ENCODE measurements around the gene IQSEC1. TPM values are rescaled to one million over a fixed set of nuclear protein-coding genes. Genes with fewer than 3 reads are reported as not detected.

The IQSEC1 gene
- polyA plus RNA-seq, 2 of the 4 experiments (the other 2 are of a cell fraction), result 3.7 to 10.7 TPM

- TF ChIP-seq REST (IDR thresholded peaks at IDR 0.05) (no peak), ELK1 (IDR thresholded peaks at IDR 0.05; ENCODE audit: low read depth, low read length) (no peak), MAFK (IDR thresholded peaks at IDR 0.05; ENCODE audit: partially characterized antibody) (no peak), HMGXB4 (CRISPR knock-in tag; IDR thresholded peaks at IDR 0.05; ENCODE audit: borderline replicate concordance) (no peak), MYC (IDR thresholded peaks at IDR 0.05; ENCODE audit: borderline replicate concordance, low read length) (no peak), JUNB (IDR thresholded peaks at IDR 0.05) (no peak), CHD2 (IDR thresholded peaks at IDR 0.05; ENCODE audit: low read length, partially characterized antibody) (no peak), RARB (CRISPR knock-in tag; IDR thresholded peaks at IDR 0.05) (no peak), NFE2L2 (conservative IDR thresholded peaks at IDR 0.05; ENCODE audit: low read length) (no peak), EP300 (IDR thresholded peaks at IDR 0.05) (no peak), EHF (CRISPR knock-in tag; IDR thresholded peaks at IDR 0.05) (no peak)
Observed at GRCh38 chr3:12969486-12969885, 103.7 kb downstream of the IQSEC1 start (continued).

- H3K4me3 ChIP-seq, result no peak overlapping the region; the same call in 2 of the 3 replicates
Observed at GRCh38 chr3:12968541-12968940, 104.7 kb downstream of the IQSEC1 start.

More at GRCh38 chr3:12968541-12968940, 104.7 kb downstream of the IQSEC1 start:
- H3K9me3 ChIP-seq, result no peaks in the 10 kb centered on the region
- no peak for TF ChIP-seq HES2 (IDR thresholded peaks at IDR 0.05)
- TF ChIP-seq JUNB (IDR thresholded peaks at IDR 0.05), result no peak
- TF ChIP-seq FOXS1 (CRISPR knock-in tag; IDR thresholded peaks at IDR 0.05), result no peak
- TF ChIP-seq ATOH8 (CRISPR knock-in tag; IDR thresholded peaks at IDR 0.05; ENCODE audit: low read depth), result no peak
- TF ChIP-seq ELK1 (IDR thresholded peaks at IDR 0.05; ENCODE audit: low read depth, low read length), result no peak
- no peak for TF ChIP-seq BHLHE40 (IDR thresholded peaks at IDR 0.05; ENCODE audit: low read depth, low read length)
- TF ChIP-seq ZFP36 (IDR thresholded peaks at IDR 0.05; ENCODE audit: borderline replicate concordance, partially characterized antibody), result no peak
- no peak for TF ChIP-seq CTCF (IDR thresholded peaks at IDR 0.05)
- no peak for TF ChIP-seq RARB (CRISPR knock-in tag; IDR thresholded peaks at IDR 0.05)
- TF ChIP-seq RFX5 (IDR thresholded peaks at IDR 0.05), result no peak
- no peak for TF ChIP-seq TFCP2L1 (CRISPR knock-in tag; IDR thresholded peaks at IDR 0.05)
- TF ChIP-seq CEBPB (IDR thresholded peaks at IDR 0.05), result no peak
- no peak for TF ChIP-seq USF2 (IDR thresholded peaks at IDR 0.05)
- no peak for TF ChIP-seq EHMT2 (IDR thresholded peaks at IDR 0.05; ENCODE audit: low read depth)
- ChIA-PET POLR2A (no interaction called here), CTCF (interaction anchor here (1.1 to 2.5 kb wide), 2 partner anchors 15 to 21 kb away, joined by 4 to 6 read pairs; no protein-coding TSS in a partner anchor)
- DNase-seq (ENCODE audit: low read depth in 1 of 2, low spot score in 1 of 2), result no peak
- H3K4me1 ChIP-seq, result peaks cover 25% of the 10 kb centered on the region
- no peak for ATAC-seq
- WGBS (ENCODE audit: missing lambda C conversion rate), result 86% methylated on average over 5 of the region's 5 CpGs
- peak overlapping the region in 1 of 2 experiments; percentile 77; a peak in 1 of 6 replicates for H3K27ac ChIP-seq
- no peak for FAIRE-seq
- H3K4me2 ChIP-seq, result peak overlapping the region; percentile 95

All from A549 (cell line).